GM19438 (cell line): ENCODE results near the gene GAS2L2.
"Not testable (repeated sequence)": the region's sequence is repeated elsewhere in the genome, so short reads cannot be mapped to it uniquely, and the experiment has no call there.

Experiments used
- ATAC-seq: cut with Tn5 transposase; IDR thresholded peaks from one replicate; pipeline ENCODE4 v1.9.1; 2021; ENCODE audit warnings: low read depth; ENCODE audit not compliant: unreplicated experiment

GAS2L2 gene

DNA sequence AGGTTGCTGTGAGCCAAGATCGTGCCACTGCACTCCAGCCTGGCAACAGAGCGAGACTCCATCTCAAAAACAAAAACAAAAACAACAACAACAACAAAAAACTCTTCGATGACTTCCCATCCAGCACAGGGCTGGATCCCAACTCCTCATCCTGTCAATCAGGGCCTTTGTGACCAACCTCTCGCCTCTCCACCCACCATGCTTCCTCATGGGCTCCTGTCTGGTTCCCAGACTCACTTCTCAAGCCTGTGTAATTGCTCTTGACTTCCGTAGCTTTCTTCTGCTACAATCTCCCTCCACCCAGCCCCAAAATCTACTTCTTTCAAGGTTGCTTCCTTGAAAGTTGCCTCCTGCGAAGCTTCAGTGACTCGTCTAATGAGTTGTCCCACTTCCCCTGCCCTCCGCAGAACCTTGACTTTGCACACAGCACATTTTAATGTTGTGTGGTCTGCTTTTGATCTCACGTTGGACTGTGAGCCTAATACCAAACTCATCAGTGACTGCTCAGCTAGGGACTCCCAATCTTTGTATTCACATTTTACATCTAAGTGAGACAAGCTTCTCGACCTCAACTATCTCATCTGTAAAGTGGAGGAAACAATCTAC lies 22.5 kb downstream of the GAS2L2 start:
- no peak for ATAC-seq

DNA sequence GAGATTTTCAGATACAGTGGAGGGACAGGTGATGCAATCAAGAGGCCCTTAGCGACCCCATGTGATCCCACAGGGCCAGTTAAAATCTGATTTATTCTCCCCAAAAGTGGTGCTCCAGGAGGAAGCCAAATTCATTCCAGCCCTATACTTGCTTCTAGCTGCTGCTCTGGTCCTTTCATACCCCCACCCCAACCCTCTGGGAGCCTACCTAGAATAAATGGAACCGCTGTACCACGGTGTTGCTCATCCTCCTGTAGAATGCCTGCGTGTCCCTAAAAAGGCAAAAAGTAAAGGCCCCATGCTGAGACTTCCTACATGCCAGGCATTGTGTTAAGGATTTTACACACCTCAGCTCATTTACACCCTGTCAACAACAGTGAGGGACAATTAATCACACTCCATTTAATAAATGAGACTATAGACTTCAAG lies 23.6 kb downstream of the GAS2L2 start:
- ATAC-seq, result no peak

DNA sequence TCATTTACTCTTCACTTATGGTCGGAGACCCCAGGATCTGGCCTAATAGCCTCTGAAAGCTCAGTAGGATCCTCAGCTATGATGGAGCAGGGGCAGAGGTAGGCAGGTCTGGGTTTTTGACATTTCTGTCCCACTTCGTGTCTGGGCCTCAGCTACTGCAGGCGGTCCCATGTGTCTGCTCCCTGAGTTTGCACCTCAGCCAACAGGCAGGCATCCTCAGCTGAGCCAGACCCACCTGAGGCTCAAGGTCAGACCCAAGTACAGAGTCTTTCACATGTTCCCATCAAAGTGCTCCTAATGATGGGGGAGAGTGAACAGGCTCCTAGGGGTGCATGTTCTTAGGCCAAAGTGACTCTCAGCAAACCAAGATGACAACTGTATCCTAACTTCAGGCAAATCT lies 24.5 kb downstream of the GAS2L2 start:
- ATAC-seq, result no peak

DNA sequence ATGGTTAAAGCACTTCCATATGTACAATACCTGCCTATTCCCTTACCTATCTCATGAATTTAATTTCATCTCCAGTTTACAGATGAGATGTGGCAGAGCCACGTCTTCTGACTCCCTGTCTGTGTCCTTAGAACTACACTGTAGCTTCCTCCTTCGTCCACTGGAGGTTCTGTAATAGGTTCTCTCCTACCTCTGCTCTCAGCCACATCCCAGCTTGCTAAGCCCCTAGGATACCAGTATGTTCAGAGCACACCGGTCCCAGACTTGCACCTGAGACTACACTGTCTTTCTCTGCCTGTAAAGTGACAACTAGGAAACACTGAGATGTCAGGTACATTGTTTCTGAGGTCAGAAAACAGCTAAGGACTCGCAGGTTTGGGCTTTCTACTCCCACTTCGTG lies 25.4 kb downstream of the GAS2L2 start:
- ATAC-seq, result no peak

DNA sequence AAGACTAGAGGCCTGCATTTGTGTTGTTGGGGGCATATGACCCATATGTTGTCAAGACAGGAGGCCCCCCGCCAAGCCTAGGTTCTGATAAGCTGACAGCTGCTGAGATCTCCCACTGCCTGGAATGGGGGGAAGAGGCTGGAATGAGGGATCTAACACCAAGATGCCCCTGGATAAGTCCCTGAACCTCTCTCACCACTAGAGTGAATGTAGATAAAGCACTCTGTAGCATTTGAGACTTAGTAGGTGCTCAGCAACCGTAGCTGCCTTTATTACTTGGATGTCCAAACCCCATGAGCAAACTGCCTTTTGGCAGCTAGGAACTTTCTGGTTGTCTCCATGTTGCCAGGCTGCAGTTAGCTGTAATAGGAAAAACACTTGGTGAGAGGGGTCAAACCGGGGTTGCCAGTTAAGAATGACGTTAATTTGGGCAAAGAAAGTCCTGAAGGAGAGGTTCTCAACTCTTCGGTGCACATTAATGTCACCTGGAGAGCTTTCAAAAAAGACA lies 26.0 kb downstream of the GAS2L2 start:
- ATAC-seq, result no peak

DNA sequence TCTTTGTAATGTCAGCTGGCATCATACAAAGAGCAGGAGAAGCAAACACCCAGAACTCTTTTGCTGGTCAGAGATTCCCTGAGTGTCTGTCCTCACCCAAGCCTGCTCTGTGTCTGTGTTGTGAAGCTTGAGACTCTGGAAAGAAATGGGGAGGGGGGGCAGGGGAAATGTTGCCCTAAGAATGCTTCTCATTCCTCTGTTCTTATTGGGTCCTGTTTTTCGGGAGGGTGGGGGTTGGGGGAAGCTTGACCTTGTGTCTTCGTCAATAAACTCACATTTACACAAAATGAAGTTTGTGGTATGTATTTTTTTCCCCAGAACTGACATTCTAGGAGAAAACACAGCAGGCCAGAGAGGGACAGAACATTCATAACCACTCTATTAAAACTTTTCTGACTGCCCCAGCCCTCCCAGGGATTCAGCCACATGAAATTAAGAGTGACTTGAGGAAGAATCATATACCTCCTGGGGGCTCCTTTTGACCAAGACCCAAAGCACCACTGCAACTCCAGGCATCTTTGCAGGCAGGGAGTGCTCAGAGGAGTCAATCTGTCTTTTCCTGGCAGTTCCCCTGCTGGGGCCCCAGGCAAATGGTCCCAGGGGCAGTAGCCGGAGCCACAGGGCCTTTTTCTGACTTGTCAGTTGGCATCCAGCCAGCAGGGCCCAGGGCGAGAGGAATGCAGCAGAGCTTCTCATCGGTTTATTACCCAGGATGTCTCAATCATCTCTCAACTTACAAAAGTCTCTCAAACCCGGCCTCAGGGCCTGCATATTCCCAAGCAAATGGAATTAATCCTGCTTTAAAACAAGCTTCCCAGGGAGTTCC lies 26.7 kb downstream of the GAS2L2 start:
- ATAC-seq, result no peak

DNA sequence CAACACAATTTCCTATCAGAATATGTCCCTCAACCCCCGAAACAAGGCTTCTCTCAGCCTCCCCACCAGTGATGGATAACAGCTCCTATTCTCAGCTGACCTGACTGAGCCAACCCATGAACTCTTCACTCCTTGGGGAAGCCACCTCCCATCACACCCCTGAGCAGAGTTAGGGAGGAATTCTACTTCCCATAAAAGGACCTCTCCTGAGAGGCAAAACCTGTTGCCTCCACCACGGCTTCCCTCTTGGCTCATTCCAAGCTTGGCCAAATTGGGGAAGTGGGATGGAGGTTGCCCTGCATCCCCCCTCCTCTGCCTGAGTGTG lies 27.3 kb downstream of the GAS2L2 start:
- ATAC-seq, result no peak

DNA sequence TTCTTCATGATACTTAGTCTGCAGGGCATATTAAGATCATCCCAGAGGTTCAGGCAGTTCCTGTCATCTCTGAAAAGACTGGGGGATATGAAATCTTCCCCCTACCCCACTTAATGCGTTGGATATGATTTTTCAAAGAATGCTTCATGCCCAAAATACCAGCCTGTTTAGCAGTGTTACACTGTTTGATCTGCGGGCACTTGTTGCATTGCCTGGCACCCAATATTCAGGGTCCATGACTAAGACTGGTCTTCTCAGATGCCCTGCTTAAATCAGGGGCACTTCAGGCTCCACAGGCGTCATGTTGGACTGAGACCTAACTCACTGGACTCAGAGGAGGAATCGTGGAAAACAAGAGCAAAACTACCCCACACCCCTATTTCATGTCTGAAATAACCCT lies 28.0 kb downstream of the GAS2L2 start:
- no peak for ATAC-seq

DNA sequence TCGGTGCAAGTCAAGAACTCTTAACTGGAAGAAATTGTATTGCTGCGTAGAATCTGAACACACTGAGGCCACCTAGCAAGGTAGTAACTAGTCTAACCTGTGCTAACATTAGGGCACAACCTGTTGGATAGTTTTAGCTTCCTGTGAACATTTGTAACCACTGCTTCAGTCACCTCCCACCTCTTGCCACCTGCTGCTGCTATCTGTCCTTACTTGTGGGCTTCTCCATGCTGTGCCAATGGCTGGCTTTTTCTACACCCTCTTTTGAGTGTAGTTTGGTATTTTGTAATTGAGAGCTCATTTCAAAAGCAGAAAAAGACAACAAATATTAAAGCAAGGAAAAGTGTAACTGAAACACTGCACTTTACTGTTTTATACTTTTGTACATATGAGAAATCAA lies 29.3 kb downstream of the GAS2L2 start:
- ATAC-seq, result no peak

DNA sequence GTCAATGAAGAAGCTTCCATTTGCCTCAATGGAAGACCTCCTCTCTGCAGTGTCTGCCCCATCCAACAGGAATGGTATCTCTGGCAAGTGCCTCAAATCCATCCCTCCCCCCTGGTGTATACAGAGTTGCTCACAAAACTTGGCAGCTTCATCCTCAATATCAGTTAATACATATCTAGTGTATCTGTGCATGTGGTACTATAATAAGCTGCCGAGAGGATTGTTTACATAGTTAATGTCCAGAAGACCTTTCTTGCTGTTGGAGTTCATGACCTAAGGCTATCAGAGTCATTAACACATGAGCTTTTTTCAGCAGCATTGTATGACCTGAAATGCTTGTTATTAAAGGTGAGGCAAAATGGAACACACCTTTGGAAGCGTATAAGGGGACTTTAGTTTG lies 35.6 kb downstream of the GAS2L2 start:
- no peak for ATAC-seq

DNA sequence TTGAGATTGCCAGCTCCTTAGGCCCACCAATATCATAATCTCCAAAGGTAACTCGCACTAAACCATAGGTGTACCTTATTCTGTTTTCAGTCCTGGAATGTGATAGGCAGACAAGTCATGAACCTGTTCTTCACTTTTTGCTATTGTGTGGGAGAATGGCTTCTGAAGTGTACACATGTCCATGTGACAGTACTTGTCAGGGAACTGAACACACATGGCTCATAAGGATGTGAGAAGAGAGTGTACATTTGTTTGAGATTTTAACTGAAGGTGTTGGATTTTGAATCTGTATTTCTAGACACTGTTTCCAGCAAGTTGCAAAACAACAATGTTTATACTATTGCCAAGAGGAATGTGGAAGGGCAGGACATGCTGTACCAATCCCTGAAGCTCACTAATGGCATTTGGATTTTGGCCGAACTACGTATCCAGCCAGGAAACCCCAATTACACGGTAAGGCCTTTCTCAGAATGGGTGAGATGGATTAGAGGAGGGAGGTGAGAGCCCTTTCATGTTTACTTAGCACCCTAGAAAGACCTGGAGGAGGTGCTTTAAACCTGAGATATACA lies 36.1 kb downstream of the GAS2L2 start:
- no peak for ATAC-seq

DNA sequence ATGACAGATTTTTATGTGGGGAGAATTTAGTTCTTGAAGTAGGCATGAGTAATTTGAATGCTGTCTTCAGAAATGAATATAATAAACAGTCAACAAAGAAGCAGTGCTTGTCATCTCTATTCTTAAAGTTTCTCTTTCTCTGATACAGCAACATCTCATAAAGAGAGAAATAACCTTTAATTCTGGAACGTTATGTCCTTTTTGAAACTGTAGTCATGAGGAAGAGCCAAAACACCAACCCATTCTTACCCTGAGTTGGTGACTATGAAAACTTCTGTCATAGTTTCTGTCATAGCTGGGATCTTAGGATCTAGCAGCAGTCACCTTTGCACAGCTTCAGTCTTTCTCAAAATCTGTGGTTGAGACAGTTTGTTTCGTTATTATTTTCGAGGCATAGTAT lies 36.9 kb downstream of the GAS2L2 start:
- no peak for ATAC-seq

DNA sequence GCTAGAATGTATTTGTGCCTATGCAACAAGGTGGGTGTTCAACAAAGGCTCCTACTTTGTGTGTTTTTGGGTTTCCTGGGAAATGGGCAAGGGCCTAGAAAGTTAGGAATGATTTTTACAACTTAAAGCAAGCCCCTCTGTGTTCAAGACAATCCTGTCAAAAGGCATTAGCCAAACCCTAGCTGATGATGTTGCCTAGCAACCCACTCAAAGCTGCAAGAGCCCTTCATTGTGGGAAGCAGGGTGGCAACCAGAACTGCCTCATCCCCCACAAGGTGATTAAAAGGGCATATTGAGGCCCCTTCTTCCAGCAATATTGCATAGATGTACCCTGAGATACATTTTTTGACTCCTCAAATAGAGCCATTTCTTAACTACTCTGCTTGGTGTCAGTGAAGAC lies 37.6 kb downstream of the GAS2L2 start:
- ATAC-seq, result no peak

DNA sequence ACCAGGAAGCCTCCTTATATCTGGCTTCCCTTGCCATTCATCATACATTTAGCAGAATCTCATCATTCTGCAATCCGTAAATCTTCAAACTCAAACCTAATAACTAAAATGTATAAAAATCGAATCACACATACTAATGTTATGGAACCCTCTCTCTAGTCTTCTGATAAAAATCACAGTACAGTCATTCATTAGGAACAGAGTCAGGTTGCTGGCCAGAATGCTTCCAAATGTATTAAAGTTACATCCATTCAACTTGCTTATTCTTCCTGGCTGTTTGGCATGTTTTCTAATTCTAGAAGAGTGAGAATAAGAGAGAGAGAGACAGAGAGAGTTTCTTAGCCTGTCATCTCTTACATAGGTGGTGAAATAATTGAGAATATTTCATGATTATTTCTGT lies 38.1 kb downstream of the GAS2L2 start:
- ATAC-seq, result no peak

DNA sequence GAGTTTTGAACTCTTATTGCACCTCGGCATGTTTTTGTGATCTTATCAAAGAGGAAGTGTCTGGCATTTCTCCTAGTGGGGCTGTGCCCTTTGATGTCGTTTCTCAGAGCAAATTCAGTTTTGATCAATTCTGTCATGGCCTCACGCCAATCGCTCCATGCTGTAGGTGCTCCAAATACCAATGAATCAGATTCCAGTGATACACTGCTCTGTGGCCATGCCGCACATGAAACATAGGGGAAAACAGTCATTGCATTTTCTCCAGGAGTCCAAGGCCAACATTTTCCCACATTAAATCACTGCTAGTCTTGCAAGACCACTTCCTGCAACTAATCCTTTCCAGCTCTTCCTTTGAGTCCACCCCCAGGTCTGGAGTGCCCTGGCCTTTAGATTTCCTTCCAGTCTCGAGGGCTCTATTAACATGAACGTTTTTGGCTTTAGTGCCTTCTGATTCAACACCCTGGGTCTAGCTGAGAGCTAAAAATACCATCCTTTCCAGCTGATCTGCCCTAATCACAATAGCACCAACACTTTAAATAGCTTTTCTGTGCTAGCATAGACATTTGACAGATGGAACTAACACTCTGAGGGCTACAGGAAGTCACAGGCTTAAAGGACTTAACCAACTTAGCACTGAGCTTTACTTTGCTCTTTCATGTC lies 39.8 kb downstream of the GAS2L2 start:
- ATAC-seq, result no peak

DNA sequence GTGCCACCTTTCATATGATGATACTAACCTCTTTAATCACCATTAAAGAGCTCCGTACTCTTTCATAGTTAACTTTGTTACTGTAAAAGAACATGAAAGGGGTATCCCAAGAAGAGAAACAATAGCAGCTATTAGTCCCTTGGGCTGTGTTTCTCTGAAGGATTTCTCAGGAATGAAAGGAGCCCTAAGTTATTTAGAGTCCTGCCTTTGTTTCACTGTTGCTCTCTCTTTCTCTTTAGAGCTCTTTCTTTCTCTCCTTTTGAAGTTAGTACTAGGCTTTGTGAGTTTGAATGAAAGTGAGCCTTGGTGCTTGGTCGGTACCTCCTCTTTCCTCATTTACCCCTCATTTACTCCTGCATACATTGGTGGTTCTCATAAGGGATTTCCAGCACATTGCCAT lies 42.1 kb downstream of the GAS2L2 start:
- ATAC-seq, result no peak

DNA sequence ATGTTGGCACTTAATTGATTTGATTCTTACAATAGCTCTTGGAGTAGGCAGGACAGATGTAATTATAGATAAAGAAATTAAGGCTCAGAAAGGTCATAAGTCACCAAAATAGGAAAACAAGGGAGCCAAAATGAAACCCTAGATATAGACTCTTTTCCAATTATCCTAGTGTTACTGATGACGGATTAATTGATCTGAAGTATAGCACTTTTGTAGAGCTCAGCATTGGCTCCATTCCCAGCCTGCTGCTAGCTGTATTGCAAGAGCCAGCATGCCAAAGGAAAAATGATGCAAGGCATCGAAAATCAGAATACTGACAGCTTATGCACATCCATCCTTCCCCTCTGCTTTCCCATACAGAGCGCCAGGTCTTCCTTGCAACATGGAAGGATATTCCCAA lies 43.2 kb downstream of the GAS2L2 start:
- no peak for ATAC-seq

DNA sequence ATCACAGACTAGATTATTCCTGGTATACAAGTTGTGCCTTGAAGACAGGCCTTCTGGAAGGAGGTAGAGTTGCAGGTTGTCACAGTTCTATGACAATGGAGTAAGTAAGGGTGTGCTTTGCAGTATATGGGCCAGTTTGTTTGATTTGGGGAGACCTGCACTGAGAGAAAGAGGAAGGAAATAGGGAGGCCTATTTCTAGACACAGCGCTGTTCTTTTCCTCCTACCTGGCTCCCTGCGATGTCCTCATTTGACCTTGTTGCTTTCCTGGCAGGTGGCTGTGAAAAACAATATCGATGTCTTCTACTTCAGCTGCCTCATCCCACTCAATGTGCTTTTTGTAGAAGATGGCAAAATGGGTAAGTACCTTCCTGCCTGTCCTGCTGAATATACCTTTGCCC lies 44.1 kb downstream of the GAS2L2 start:
- no peak for ATAC-seq

DNA sequence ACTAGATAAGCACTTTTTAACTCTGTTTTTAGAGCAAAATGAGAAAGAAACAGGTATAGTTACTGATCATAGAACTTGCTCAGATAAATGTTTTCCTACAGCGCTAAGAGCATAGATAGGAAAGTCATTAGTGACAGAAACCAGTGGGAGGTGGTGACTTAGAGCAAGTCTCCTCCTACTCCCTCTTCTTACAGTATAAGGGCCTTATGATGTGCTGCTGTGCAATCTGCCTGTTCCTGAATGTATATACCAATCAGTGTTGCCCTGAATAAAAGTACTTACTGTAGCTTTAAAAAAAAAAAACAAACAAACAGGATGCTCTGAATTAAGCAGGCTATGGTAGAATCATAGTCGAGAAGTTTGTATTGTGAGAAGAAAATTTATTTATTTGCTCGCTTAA lies 44.9 kb downstream of the GAS2L2 start:
- no peak for ATAC-seq

DNA sequence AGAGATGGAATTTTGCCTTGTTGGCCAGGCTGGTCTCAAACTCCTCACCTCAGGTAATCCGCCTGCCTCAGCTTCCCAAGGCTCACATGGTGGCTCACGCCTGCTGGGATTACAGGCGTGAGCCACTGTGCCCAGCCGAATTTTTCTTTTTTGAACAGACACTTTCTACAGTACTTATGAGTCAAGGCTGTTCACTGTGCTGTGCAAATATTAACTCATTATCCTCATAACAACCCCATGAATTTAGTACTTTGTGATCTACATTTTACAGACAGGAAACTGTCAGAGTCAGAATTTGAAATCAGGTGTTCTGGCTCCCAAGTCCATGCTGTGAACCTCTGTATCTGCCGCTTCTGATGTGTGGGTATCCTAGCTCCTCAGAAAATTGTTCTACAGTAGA lies 47.3 kb downstream of the GAS2L2 start:
- no peak for ATAC-seq

DNA sequence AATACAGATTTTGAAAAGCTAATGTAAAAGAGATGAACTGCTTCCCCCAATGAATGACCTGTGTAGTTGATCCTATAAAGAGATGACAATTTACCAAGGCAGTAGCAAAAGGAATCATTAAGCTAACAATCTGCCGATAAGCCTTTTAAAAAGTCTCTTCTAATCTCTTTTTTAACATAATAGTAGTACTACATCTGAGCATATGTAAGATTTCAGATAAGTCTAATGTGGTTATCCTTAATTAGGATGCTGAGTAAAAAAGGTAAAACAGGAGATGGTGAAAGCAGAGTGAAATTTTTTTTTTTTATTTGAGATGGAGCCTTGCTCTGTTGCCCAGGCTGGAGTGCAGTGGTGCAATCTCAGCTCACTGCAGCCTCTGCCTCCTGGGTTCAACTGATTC lies 47.8 kb downstream of the GAS2L2 start:
- ATAC-seq, result no peak

DNA sequence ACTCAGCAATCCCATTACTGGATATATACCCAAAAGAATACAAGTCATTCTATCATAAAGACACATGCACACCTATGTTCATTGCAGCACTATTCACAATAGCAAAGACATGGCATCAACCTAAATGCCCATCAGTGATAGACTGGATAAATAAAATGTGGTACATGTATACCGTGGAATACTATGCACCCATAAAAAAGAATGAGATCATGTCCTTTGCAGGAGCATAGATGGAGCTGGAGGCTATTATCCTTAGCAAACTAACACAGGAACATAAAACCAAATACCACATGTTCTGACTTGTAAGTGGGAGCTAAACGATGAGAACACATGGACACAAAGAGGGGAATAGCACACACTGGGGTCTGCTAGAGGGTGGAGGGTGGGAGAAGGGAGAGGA lies 49.7 kb downstream of the GAS2L2 start:
- ATAC-seq, result not testable (repeated sequence)
